ENCODE data around the gene PCDHB5.
"Not testable (repeated sequence)": the region's sequence is repeated elsewhere in the genome, so short reads cannot be mapped to it uniquely, and the experiment has no call there.

Gene PCDHB5

DNA sequence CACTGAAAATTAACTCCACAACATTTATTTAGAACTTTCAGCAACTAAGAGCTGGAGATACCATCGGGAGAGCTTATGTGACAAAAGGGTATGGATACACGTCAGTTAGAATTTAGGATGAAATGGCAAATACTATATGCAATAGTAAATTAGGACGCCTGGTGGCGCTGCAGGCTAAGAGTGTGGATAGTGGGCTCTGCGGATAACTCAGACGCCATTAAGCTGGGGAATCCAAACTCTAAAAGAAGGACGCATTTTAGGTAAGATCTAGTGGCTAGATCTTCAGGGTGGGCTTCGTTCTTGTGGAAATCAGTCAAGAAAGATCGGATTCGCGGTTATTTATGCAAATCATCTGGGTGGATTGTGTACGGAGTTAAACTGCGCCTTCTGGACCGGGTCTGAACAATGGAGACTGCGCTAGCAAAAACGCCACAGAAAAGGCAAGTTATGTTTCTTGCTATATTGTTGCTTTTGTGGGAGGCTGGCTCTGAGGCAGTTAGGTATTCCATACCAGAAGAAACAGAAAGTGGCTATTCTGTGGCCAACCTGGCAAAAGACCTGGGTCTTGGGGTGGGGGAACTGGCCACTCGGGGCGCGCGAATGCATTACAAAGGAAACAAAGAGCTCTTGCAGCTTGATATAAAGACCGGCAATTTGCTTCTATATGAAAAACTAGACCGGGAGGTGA, at the start of gene PCDHB5:
Gene PCDHB5, plus strand, starts transcription at position 177 of the 688 bp plus-strand sequence. Its CDS starts 229 bp downstream, at position 406.
- no peak for DNase-seq

DNA sequence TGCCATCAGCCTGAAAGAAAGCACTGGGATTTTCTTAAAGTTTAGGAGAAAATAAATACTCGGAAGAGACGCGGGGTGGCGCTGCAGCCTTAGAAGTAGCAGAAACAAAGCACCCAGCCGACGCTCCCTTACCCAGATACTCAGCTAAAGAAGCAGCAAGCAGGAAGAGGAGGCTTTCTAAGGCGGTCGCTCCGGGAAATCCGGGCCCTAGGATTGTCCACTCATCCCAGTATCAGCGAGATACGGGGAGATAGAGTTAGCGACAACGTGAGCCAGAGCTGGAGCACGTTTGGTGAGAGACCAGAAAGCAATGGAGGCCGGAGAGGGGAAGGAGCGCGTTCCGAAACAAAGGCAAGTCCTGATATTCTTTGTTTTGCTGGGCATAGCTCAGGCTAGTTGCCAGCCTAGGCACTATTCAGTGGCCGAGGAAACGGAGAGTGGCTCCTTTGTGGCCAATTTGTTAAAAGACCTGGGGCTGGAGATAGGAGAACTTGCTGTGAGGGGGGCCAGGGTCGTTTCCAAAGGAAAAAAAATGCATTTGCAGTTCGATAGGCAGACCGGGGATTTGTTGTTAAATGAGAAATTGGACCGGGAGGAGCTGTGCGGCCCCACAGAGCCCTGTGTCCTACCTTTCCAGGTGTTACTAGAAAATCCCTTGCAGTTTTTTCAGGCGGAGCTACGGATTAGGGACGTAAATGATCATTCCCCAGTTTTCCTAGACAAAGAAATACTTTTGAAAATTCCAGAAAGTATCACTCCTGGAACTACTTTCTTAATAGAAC, 40.3 kb upstream of the PCDHB5 start, which contains the start of gene PCDHB2:
Gene PCDHB2, plus strand, starts transcription at position 135 of the 782 bp plus-strand sequence. Its CDS starts 176 bp downstream, at position 311.
- DNase-seq, result no peak

DNA sequence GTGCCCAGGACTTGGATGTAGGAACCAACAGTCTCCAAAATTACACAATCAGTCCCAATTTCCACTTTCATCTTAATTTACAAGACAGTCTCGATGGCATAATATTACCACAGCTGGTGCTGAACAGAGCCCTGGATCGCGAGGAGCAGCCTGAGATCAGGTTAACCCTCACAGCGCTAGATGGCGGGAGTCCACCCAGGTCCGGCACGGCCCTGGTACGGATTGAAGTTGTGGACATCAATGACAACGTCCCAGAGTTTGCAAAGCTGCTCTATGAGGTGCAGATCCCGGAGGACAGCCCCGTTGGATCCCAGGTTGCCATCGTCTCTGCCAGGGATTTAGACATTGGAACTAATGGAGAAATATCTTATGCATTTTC, 39.8 kb upstream of the PCDHB5 start:
- DNase-seq, result no peak

DNA sequence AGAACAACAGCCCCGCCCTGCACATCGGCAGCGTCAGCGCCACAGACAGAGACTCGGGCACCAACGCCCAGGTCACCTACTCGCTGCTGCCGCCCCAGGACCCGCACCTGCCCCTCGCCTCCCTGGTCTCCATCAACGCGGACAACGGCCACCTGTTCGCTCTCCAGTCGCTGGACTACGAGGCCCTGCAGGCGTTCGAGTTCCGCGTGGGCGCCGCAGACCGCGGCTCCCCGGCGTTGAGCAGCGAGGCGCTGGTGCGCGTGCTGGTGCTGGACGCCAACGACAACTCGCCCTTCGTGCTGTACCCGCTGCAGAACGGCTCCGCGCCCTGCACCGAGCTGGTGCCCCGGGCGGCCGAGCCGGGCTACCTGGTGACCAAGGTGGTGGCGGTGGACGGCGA, 38.8 kb upstream of the PCDHB5 start:
- not testable (repeated sequence) for DNase-seq

DNA sequence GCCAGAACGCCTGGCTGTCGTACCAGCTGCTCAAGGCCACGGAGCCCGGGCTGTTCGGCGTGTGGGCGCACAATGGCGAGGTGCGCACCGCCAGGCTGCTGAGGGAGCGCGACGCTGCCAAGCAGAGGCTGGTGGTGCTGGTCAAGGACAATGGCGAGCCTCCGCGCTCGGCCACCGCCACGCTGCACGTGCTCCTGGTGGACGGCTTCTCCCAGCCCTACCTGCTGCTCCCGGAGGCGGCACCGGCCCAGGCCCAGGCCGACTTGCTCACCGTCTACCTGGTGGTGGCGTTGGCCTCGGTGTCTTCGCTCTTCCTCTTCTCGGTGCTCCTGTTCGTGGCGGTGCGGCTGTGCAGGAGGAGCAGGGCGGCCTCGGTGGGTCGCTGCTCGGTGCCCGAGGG, 38.4 kb upstream of the PCDHB5 start:
- DNase-seq, result not testable (repeated sequence)

DNA sequence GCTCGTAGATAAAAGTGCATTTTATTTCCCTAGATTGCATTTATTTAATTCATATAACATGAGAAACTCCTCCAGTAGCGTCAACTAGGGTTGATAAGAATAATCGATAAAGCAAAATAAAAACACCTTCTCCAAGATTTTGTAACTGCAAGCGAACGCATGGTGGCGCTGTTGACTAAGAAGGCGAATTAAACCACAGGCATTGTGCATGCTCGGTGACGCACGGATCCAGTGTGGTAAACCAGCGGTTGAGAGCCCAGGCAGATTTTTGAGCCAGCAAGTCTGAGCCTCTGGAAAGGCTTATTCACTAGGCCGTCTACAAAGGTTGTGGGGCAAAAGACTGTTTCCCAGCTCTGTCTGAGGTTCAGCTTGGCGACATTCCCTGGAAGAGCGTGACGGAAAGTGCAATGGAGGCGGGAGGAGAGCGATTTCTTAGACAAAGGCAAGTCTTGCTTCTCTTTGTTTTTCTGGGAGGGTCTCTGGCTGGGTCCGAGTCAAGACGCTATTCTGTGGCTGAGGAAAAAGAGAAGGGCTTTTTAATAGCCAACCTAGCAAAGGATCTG, 34.7 kb upstream of the PCDHB5 start, which contains the start of gene PCDHB3:
Gene PCDHB3, plus strand, starts transcription at position 231 of the 563 bp plus-strand sequence. Its CDS starts 177 bp downstream, at position 408.
- DNase-seq, result peak; percentile 23 to 51

- no peak for DNase-seq
These were observed 33.9 kb upstream of the PCDHB5 start for GRCh38 chr5:141101059-141101458.

- DNase-seq, result not testable (repeated sequence)
These were observed 32.9 kb upstream of the PCDHB5 start for GRCh38 chr5:141102070-141102469.

DNA sequence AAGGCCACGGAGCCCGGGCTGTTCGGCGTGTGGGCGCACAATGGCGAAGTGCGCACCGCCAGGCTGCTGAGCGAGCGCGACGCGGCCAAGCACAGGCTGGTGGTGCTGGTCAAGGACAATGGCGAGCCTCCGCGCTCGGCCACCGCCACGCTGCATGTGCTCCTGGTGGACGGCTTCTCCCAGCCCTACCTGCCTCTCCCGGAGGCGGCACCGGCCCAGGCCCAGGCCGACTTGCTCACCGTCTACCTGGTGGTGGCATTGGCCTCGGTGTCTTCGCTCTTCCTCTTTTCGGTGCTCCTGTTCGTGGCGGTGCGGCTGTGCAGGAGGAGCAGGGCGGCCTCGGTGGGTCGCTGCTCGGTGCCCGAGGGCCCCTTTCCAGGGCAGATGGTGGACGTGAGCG, 32.5 kb upstream of the PCDHB5 start:
- not testable (repeated sequence) for DNase-seq

- DNase-seq, result no peak
These were observed 29.7 kb upstream of the PCDHB5 start for GRCh38 chr5:141105350-141105749.

DNA sequence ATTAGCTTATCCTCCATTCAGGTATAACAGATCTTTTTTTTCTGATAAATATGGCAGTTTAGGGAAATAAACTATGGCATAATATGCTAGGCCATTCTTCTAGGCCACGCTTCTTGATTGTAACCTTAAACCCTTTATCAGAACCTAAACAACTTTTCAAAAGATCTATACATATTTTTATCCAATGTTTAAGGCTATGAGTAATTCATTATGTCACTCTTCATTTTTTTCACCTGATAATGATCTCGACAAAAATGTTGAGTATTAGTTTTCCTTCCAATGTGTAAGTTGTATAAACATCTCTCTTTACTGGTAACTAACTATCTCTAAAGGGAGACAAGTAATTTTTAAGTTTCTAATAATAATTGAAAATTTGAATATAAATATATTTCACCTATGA, 15.8 kb upstream of the PCDHB5 start:
- DNase-seq, result no peak

DNA sequence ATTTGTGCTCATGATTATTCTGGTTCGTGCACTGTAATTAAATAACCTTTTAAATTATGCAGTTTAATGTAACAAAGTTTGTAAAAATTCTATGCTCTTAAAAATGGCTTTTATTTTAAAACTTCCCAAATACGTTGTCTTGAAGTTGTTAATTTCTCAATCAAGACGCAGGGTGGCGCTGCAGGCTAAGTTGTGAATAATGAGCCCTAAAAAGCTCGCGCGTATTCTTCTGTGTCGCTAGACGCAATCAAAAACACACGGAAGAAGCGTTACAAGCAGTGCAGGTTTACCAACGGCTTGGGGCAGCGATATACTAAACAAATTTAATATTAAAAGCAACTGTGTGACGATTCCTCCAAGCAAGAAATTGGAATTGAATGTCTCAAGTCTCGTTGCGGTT, 13.4 kb upstream of the PCDHB5 start, which contains the start of gene PCDHB4:
Gene PCDHB4, plus strand, starts transcription at position 256 of the 400 bp plus-strand sequence. CDS start 181 bp downstream, outside the sequence.
- no peak for DNase-seq

GRCh38 chr5:141121985-141122384, 13.0 kb upstream of the PCDHB5 start:
- no peak for DNase-seq

DNA sequence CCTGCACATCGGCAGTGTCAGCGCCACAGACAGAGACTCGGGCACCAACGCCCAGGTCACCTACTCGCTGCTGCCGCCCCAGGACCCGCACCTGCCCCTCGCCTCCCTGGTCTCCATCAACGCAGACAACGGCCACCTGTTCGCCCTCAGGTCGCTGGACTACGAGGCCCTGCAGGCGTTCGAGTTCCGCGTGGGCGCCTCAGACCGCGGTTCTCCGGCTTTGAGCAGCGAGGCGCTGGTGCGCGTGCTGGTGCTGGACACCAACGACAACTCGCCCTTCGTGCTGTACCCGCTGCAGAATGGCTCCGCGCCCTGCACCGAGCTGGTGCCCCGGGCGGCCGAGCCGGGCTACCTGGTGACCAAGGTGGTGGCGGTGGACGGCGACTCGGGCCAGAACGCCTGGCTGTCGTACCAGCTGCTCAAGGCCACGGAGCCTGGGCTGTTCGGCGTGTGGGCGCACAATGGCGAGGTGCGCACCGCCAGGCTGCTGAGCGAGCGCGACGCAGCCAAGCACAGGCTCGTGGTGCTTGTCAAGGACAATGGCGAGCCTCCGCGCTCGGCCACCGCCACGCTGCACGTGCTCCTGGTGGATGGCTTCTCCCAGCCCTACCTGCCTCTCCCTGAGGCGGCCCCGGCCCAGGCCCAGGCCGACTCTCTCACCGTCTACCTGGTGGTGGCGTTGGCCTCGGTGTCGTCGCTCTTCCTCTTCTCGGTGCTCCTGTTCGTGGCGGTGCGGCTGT, 11.4 kb upstream of the PCDHB5 start:
- not testable (repeated sequence) for DNase-seq

GRCh38 chr5:141127305-141127704, 7.7 kb upstream of the PCDHB5 start:
- no peak for DNase-seq

DNA sequence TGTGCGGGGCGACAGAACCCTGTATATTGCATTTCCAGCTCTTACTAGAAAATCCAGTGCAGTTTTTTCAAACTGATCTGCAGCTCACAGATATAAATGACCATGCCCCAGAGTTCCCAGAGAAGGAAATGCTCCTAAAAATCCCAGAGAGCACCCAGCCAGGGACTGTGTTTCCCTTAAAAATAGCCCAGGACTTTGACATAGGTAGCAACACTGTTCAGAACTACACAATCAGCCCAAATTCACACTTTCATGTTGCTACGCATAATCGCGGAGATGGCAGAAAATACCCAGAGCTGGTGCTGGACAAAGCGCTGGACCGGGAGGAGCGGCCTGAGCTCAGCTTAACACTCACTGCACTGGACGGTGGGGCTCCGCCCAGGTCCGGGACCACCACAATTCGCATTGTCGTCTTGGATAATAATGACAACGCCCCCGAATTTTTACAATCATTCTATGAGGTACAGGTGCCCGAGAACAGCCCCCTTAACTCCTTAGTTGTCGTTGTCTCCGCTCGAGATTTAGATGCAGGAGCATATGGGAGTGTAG, 786 bp downstream of the PCDHB5 start:
- DNase-seq, result no peak

DNA sequence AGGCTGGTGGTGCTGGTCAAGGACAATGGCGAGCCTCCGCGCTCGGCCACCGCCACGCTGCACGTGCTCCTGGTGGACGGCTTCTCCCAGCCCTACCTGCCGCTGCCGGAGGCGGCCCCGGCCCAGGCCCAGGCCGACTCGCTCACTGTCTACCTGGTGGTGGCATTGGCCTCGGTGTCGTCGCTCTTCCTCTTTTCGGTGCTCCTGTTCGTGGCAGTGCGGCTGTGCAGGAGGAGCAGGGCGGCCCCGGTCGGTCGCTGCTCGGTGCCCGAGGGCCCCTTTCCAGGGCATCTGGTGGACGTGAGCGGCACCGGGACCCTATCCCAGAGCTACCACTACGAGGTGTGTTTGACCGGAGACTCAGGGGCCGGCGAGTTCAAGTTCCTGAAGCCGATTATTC, 2.3 kb downstream of the PCDHB5 start:
- DNase-seq, result not testable (repeated sequence)

GRCh38 chr5:141149812-141150211, 14.8 kb downstream of the PCDHB5 start, which contains the start of gene PCDHB6:
PCDHB6 (plus strand) TSS chr5:141150057; CDS start chr5:141150258, 201 bp downstream.
- DNase-seq, result no peak

- no peak for DNase-seq
These were observed 15.4 kb downstream of the PCDHB5 start for GRCh38 chr5:141150224-141150992.

GRCh38 chr5:141150993-141151325, 16.0 kb downstream of the PCDHB5 start:
- DNase-seq, result no peak

DNA sequence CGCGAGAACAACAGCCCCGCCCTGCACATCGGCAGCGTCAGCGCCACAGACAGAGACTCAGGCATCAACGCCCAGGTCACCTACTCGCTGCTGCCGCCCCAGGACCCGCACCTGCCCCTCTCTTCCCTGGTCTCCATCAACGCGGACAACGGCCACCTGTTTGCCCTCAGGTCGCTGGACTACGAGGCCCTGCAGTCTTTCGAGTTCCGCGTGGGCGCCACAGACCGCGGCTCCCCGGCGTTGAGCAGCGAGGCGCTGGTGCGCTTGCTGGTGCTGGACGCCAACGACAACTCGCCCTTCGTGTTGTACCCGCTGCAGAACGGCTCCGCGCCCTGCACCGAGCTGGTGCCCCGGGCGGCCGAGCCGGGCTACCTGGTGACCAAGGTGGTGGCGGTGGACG, 16.6 kb downstream of the PCDHB5 start:
- not testable (repeated sequence) for DNase-seq

DNA sequence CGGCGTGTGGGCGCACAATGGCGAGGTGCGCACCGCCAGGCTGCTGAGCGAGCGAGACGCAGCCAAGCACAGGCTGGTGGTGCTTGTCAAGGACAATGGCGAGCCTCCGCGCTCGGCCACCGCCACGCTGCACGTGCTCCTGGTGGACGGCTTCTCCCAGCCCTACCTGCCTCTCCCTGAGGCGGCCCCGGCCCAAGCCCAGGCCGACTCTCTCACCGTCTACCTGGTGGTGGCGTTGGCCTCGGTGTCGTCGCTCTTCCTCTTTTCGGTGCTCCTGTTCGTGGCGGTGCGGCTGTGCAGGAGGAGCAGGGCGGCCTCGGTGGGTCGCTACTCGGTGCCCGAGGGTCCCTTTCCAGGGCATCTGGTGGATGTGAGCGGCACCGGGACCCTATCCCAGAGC, 17.1 kb downstream of the PCDHB5 start:
- not testable (repeated sequence) for DNase-seq
